ENCODE results near the gene NUDT19. TPM values are rescaled to one million over a fixed set of nuclear protein-coding genes. Genes with fewer than 3 reads are reported as not detected.

The NUDT19 gene
- total and polyA plus RNA-seq, 4 donors: 4.6 to 9.2 (median 6.6) TPM

DNA sequence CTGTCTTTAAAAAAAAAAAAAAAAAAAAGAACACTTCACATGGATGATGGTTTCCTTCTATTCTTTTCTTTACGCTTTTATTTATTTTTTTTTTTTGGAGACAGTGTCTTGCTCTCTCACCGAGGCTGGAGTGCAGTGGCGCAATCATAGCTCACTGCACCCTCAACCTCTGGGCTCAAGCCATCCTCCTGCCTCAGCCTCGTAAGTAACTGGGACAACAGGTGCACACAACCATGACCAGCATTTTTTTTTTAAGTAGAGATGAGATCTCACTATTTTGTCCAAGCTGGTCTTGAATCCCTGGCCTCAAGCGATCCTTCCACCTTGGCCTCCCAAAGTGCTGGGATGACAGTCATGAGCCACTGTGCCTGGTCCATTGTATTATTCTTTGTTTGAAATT lies 41.0 kb upstream of the NUDT19 start:
- H3K4me1 ChIP-seq (ENCODE audit: control insufficient read depth in 4 of 4, insufficient read depth in 4 of 4, low read length in 3 of 4): peaks cover 4 to 13% (median 8%) of the 10 kb centered on the region in 4 donors
- H3K9ac ChIP-seq (ENCODE audit: low read depth in 1 of 2, low read length in 2 of 2): no peak overlapping the region
- WGBS: 75% methylated on average over 5 of the region's 5 CpGs
- no peaks in the 10 kb centered on the region for H3K9me3 ChIP-seq (ENCODE audit: control insufficient read depth in 4 of 4, low read length in 3 of 4)
- H3K36me3 ChIP-seq (ENCODE audit: control insufficient read depth in 4 of 4, insufficient read depth in 3 of 4, low read depth in 1 of 4, low read length in 3 of 4): peaks cover 0 to 9% (median 4%) of the 10 kb centered on the region in 4 donors
- H3K27me3 ChIP-seq (ENCODE audit: control insufficient read depth in 4 of 4, insufficient read depth in 4 of 4, low read length in 3 of 4): no peaks in the 10 kb centered on the region
- TF ChIP-seq HNF4G (IDR thresholded peaks at IDR 0.05) (no peak), HNF4A (conservative IDR thresholded peaks at IDR 0.05) (no peak), RAD21 (IDR thresholded peaks at IDR 0.05) (no peak), NR2F2 (IDR thresholded peaks at IDR 0.05) (no peak), TAF1 (conservative IDR thresholded peaks at IDR 0.05) (no peak), SP1 (IDR thresholded peaks at IDR 0.05) (no peak), EGR1 (IDR thresholded peaks at IDR 0.05; ENCODE audit: low read depth in 2 of 2) (no peak), JUND (IDR thresholded peaks at IDR 0.05) (no peak), RXRA (IDR thresholded peaks at IDR 0.05) (no peak), GABPA (IDR thresholded peaks at IDR 0.05 in 1 of 2, conservative IDR thresholded peaks at IDR 0.05 in 1 of 2) (no peak), FOXA1 (IDR thresholded peaks at IDR 0.05) (no peak), FOXA2 (IDR thresholded peaks at IDR 0.05) (no peak), YY1 (IDR thresholded peaks at IDR 0.05) (no peak)
- TF ChIP-seq, protein P1, sequence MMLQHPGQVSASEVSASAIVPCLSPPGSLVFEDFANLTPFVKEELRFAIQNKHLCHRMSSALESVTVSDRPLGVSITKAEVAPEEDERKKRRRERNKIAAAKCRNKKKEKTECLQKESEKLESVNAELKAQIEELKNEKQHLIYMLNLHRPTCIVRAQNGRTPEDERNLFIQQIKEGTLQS (IDR thresholded peaks at IDR 0.05): no peak
- TF ChIP-seq, protein P2, sequence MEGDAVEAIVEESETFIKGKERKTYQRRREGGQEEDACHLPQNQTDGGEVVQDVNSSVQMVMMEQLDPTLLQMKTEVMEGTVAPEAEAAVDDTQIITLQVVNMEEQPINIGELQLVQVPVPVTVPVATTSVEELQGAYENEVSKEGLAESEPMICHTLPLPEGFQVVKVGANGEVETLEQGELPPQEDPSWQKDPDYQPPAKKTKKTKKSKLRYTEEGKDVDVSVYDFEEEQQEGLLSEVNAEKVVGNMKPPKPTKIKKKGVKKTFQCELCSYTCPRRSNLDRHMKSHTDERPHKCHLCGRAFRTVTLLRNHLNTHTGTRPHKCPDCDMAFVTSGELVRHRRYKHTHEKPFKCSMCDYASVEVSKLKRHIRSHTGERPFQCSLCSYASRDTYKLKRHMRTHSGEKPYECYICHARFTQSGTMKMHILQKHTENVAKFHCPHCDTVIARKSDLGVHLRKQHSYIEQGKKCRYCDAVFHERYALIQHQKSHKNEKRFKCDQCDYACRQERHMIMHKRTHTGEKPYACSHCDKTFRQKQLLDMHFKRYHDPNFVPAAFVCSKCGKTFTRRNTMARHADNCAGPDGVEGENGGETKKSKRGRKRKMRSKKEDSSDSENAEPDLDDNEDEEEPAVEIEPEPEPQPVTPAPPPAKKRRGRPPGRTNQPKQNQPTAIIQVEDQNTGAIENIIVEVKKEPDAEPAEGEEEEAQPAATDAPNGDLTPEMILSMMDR (IDR thresholded peaks at IDR 0.05; ENCODE audit: low read depth, low read length, missing input control): no peak
- TF ChIP-seq, protein P3, sequence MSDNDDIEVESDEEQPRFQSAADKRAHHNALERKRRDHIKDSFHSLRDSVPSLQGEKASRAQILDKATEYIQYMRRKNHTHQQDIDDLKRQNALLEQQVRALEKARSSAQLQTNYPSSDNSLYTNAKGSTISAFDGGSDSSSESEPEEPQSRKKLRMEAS (IDR thresholded peaks at IDR 0.05): no peak
- TF ChIP-seq, protein P4, sequence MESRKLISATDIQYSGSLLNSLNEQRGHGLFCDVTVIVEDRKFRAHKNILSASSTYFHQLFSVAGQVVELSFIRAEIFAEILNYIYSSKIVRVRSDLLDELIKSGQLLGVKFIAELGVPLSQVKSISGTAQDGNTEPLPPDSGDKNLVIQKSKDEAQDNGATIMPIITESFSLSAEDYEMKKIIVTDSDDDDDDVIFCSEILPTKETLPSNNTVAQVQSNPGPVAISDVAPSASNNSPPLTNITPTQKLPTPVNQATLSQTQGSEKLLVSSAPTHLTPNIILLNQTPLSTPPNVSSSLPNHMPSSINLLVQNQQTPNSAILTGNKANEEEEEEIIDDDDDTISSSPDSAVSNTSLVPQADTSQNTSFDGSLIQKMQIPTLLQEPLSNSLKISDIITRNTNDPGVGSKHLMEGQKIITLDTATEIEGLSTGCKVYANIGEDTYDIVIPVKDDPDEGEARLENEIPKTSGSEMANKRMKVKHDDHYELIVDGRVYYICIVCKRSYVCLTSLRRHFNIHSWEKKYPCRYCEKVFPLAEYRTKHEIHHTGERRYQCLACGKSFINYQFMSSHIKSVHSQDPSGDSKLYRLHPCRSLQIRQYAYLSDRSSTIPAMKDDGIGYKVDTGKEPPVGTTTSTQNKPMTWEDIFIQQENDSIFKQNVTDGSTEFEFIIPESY (IDR thresholded peaks at IDR 0.05): no peak
- TF ChIP-seq, protein P5, sequence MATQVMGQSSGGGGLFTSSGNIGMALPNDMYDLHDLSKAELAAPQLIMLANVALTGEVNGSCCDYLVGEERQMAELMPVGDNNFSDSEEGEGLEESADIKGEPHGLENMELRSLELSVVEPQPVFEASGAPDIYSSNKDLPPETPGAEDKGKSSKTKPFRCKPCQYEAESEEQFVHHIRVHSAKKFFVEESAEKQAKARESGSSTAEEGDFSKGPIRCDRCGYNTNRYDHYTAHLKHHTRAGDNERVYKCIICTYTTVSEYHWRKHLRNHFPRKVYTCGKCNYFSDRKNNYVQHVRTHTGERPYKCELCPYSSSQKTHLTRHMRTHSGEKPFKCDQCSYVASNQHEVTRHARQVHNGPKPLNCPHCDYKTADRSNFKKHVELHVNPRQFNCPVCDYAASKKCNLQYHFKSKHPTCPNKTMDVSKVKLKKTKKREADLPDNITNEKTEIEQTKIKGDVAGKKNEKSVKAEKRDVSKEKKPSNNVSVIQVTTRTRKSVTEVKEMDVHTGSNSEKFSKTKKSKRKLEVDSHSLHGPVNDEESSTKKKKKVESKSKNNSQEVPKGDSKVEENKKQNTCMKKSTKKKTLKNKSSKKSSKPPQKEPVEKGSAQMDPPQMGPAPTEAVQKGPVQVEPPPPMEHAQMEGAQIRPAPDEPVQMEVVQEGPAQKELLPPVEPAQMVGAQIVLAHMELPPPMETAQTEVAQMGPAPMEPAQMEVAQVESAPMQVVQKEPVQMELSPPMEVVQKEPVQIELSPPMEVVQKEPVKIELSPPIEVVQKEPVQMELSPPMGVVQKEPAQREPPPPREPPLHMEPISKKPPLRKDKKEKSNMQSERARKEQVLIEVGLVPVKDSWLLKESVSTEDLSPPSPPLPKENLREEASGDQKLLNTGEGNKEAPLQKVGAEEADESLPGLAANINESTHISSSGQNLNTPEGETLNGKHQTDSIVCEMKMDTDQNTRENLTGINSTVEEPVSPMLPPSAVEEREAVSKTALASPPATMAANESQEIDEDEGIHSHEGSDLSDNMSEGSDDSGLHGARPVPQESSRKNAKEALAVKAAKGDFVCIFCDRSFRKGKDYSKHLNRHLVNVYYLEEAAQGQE (IDR thresholded peaks at IDR 0.05): no peak
- DNase-seq (ENCODE audit: low spot score): no peak
- H3K27ac ChIP-seq (ENCODE audit: low read depth in 1 of 2, low read length in 2 of 2): no peak overlapping the region
- H3K4me3 ChIP-seq (ENCODE audit: low read depth in 1 of 3, low read length in 3 of 3): no peak overlapping the region

All from liver (tissue), 9 donors.